GM23338 (cell line): ENCODE measurements around the gene LRRC18. TPM values are rescaled to one million over a fixed set of nuclear protein-coding genes. Genes with fewer than 3 reads are reported as not detected.

Experiments
- ATAC-seq: fragments of 200-7000 bp; cut with Tn5 transposase; 3 replicates; pipeline ENCODE4 v1.9.1; 2020
- DNase-seq: peaks from one replicate; pipeline ENCODE4 v3.0.0-alpha.2; 2015; ENCODE audit warnings: low spot score
- H2AFZ ChIP-seq: fragments of 200-600 bp; sonication (generic); 2 replicates; pipeline ENCODE4 v1.8.0; 2016; ENCODE audit warnings: antibody characterized with exemption, mild to moderate bottlenecking, moderate library complexity
- H3F3A ChIP-seq: fragments of 200-600 bp; sonication (generic); replicated peaks from 2 replicates; pipeline ENCODE4 v1.8.0; 2017; ENCODE audit warnings: antibody characterized with exemption, mixed run types, low read depth
- H3K27ac ChIP-seq: fragments of 200-600 bp; sonication (generic); 2 replicates; pipeline ENCODE4 v1.6.1; 2016; ENCODE audit warnings: low read depth
- H3K27me3 ChIP-seq: fragments of 200-600 bp; sonication (generic); 2 replicates; pipeline ENCODE4 v1.8.0; 2016; ENCODE audit warnings: mild to moderate bottlenecking, mixed run types, moderate library complexity; ENCODE audit not compliant: insufficient read depth
- H3K36me3 ChIP-seq: fragments of 200-600 bp; sonication (generic); 2 replicates; pipeline ENCODE4 v1.8.0; 2016; ENCODE audit warnings: mild to moderate bottlenecking; ENCODE audit not compliant: insufficient read depth
- H3K4me1 ChIP-seq: fragments of 200-600 bp; sonication (generic); 2 replicates; pipeline ENCODE4 v1.8.0; 2016; ENCODE audit warnings: mild to moderate bottlenecking, moderate library complexity; ENCODE audit not compliant: insufficient read depth
- H3K4me2 ChIP-seq: fragments of 200-600 bp; sonication (generic); 2 replicates; pipeline ENCODE4 v1.7.1; 2017; ENCODE audit warnings: mixed run types
- H3K4me3 ChIP-seq: fragments of 200-600 bp; sonication (generic); 2 replicates; pipeline ENCODE4 v1.6.1; 2016; ENCODE audit warnings: mixed run types
- H3K79me2 ChIP-seq: fragments of 200-600 bp; sonication (generic); replicated peaks from 2 replicates; pipeline ENCODE4 v1.8.0; 2017; ENCODE audit warnings: mild to moderate bottlenecking; ENCODE audit not compliant: insufficient read depth
- H3K9me2 ChIP-seq: fragments of 200-600 bp; sonication (generic); 2 replicates; pipeline ENCODE4 v1.8.0; 2017; ENCODE audit not compliant: insufficient read depth
- H4K20me1 ChIP-seq: fragments of 200-600 bp; sonication (generic); replicated peaks from 2 replicates; pipeline ENCODE4 v1.8.0; 2017; ENCODE audit warnings: mild to moderate bottlenecking; ENCODE audit not compliant: insufficient read depth
- H3K27ac Mint-ChIP-seq: 2 replicates; pipeline ENCODE4 v1.8.0; 2020; ENCODE audit warnings: inconsistent platforms, mild to moderate bottlenecking, moderate library complexity, mixed read lengths
- H3K27me3 Mint-ChIP-seq: 3 replicates; pipeline ENCODE4 v1.8.0; 2022; ENCODE audit warnings: low read depth, mild to moderate bottlenecking, moderate library complexity, mixed read lengths, inconsistent platforms; ENCODE audit not compliant: insufficient read depth, poor library complexity
- H3K36me3 Mint-ChIP-seq: 3 replicates; pipeline ENCODE4 v1.8.0; 2021; ENCODE audit warnings: low read depth, mild to moderate bottlenecking, inconsistent platforms, moderate library complexity, mixed read lengths
- H3K4me1 Mint-ChIP-seq: 3 replicates; pipeline ENCODE4 v1.8.0; 2020; ENCODE audit warnings: mild to moderate bottlenecking, inconsistent platforms, mixed read lengths
- H3K4me3 Mint-ChIP-seq: 3 replicates; pipeline ENCODE4 v1.8.0; 2021; ENCODE audit warnings: moderate library complexity, mild to moderate bottlenecking, inconsistent platforms, mixed read lengths
- H3K9me3 Mint-ChIP-seq: 3 replicates; pipeline ENCODE4 v1.8.0; 2020; ENCODE audit warnings: moderate library complexity, mild to moderate bottlenecking, inconsistent platforms, mixed read lengths
- ETS1 ChIP-seq: IDR thresholded peaks from 2 replicates; pipeline ENCODE4 v1.6.1; 2016; ENCODE audit warnings: antibody characterized with exemption
- JUNB ChIP-seq: IDR thresholded peaks from one replicate; pipeline ENCODE4 v1.6.1; 2016; ENCODE audit warnings: antibody characterized with exemption; ENCODE audit not compliant: unreplicated experiment
- NANOG ChIP-seq: IDR thresholded peaks from 2 replicates; pipeline ENCODE4 v1.6.1; 2016; ENCODE audit warnings: antibody characterized with exemption, borderline replicate concordance
- POLR2AphosphoS5 ChIP-seq: IDR thresholded peaks from 2 replicates; pipeline ENCODE4 v1.6.1; 2016; ENCODE audit warnings: antibody characterized with exemption, low read depth
- STAT1 ChIP-seq: IDR thresholded peaks from one replicate; pipeline ENCODE4 v1.6.1; 2016; ENCODE audit warnings: antibody characterized with exemption; ENCODE audit not compliant: unreplicated experiment
- ZNF114 ChIP-seq: fragments of 250-450 bp; sonication (Bioruptor Pico); IDR thresholded peaks from 2 replicates; pipeline ENCODE4 v1.5.0; 2020; ENCODE audit warnings: mild to moderate bottlenecking, moderate library complexity
- ZNF331 ChIP-seq: fragments of 250-450 bp; sonication (Bioruptor Pico); IDR thresholded peaks from 2 replicates; pipeline ENCODE4 v1.5.0; 2020; ENCODE audit warnings: low read depth, mild to moderate bottlenecking, moderate library complexity
- polyA plus RNA-seq: library from polyadenylated mRNA; unstranded; fragments of >200 nt; fragmentation: Nextera tagmentation; extraction: Ambion mirVana; gene quantifications from 2 replicates; pipeline ENCODE4 v1.2.1, GENCODE V29; 2016
- total RNA-seq: library from RNA; depleted of rRNA; stranded (reverse); fragments of >200 nt; shearing (Covaris generic); gene quantifications from 2 replicates; pipeline ENCODE4 v1.2.3, GENCODE V29; 2014
- TF ChIP-seq, protein P1 (sequence below), 2 experiments: fragments of 200-600 bp in 1 of 2; sonication (generic) in 1 of 2; conservative IDR thresholded peaks; 2 replicates each; pipeline versions ENCODE4 v1.5.1 to v1.6.1; 2016 to 2017; ENCODE audit warnings: antibody characterized with exemption in 2 of 2, low read depth in 2 of 2, mild to moderate bottlenecking in 2 of 2, moderate library complexity in 1 of 2
- TF ChIP-seq, protein P2 (sequence below): IDR thresholded peaks from one replicate; pipeline ENCODE4 v1.6.1; 2018; ENCODE audit warnings: antibody characterized with exemption; ENCODE audit not compliant: unreplicated experiment

LRRC18 gene
- total and polyA plus RNA-seq, 2 experiments from 2014 or later, result not detected

- TF ChIP-seq ZNF114 (CRISPR knock-in tag), result no peak
- TF ChIP-seq, protein P1, sequence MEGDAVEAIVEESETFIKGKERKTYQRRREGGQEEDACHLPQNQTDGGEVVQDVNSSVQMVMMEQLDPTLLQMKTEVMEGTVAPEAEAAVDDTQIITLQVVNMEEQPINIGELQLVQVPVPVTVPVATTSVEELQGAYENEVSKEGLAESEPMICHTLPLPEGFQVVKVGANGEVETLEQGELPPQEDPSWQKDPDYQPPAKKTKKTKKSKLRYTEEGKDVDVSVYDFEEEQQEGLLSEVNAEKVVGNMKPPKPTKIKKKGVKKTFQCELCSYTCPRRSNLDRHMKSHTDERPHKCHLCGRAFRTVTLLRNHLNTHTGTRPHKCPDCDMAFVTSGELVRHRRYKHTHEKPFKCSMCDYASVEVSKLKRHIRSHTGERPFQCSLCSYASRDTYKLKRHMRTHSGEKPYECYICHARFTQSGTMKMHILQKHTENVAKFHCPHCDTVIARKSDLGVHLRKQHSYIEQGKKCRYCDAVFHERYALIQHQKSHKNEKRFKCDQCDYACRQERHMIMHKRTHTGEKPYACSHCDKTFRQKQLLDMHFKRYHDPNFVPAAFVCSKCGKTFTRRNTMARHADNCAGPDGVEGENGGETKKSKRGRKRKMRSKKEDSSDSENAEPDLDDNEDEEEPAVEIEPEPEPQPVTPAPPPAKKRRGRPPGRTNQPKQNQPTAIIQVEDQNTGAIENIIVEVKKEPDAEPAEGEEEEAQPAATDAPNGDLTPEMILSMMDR (conservative IDR thresholded peaks at IDR 0.05; ENCODE audit: low read depth in 2 of 2), result no peak
- TF ChIP-seq, protein P2, sequence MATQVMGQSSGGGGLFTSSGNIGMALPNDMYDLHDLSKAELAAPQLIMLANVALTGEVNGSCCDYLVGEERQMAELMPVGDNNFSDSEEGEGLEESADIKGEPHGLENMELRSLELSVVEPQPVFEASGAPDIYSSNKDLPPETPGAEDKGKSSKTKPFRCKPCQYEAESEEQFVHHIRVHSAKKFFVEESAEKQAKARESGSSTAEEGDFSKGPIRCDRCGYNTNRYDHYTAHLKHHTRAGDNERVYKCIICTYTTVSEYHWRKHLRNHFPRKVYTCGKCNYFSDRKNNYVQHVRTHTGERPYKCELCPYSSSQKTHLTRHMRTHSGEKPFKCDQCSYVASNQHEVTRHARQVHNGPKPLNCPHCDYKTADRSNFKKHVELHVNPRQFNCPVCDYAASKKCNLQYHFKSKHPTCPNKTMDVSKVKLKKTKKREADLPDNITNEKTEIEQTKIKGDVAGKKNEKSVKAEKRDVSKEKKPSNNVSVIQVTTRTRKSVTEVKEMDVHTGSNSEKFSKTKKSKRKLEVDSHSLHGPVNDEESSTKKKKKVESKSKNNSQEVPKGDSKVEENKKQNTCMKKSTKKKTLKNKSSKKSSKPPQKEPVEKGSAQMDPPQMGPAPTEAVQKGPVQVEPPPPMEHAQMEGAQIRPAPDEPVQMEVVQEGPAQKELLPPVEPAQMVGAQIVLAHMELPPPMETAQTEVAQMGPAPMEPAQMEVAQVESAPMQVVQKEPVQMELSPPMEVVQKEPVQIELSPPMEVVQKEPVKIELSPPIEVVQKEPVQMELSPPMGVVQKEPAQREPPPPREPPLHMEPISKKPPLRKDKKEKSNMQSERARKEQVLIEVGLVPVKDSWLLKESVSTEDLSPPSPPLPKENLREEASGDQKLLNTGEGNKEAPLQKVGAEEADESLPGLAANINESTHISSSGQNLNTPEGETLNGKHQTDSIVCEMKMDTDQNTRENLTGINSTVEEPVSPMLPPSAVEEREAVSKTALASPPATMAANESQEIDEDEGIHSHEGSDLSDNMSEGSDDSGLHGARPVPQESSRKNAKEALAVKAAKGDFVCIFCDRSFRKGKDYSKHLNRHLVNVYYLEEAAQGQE, result no peak
- no peak for TF ChIP-seq NANOG
- TF ChIP-seq ZNF331, result no peak
- TF ChIP-seq ETS1, result no peak
- DNase-seq (no peak), ATAC-seq (no peak)
- Histone ChIP-seq H3K9me2 (no peaks in the 10 kb centered on the region), H3K27me3 (no peaks in the 10 kb centered on the region), H3K36me3 (no peaks in the 10 kb centered on the region), H4K20me1 (no peaks in the 10 kb centered on the region), H3K79me2 (no peaks in the 10 kb centered on the region), H3K27ac (no peak overlapping the region), H3K4me1 (no peaks in the 10 kb centered on the region), H3K4me3 (no peak overlapping the region), H2AFZ (no peak overlapping the region), H3K4me2 (no peak overlapping the region), H3F3A (no peaks in the 10 kb centered on the region)
- Mint-ChIP-seq H3K4me3 (no peak overlapping the region), H3K9me3 (no peaks in the 10 kb centered on the region), H3K27ac (no peak overlapping the region), H3K4me1 (peaks cover 12% of the 10 kb centered on the region; the same call in 2 of the 3 replicates), H3K27me3 (peaks cover 2% of the 10 kb centered on the region), H3K36me3 (no peaks in the 10 kb centered on the region)
These were observed 6.7 kb upstream of the LRRC18 start for GRCh38 chr10:48946332-48946731.

DNA sequence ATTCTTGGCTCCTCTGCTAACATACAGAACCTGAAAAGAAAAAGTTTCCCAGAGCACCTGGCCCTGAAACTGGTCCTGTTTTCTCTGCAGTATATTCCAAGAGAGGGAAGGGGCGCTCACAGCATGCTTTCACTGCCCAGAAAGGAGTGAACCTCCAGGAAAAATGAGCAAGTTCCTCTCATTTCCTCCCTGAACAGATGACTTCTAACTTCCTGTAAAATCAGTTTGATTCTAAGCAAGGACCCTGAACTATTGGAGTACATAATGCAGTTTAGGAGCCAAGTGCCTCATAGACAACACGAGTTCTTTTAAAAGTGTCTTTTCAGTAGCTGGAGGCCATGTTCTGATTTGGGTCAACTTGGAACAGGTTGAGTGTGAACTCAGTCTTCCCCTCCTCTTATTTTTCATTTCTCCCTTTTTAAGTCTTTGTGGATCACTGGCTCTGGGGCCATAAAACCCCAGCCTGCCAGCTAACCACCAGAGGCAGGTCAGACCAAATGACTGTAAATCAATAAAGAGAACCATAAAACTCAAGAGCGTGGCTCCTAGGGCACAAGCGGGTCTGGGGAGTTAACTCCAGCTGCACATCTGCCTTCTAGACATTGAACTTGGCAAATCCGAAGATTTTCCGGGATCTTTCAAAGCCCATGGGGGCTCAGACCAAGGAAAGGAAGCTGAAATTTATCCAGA is 5.9 kb upstream of the LRRC18 start:
- H3K4me1 Mint-ChIP-seq, result peaks cover 12% of the 10 kb centered on the region; the same call in 2 of the 3 replicates
- H3K9me3 Mint-ChIP-seq, result no peaks in the 10 kb centered on the region
- Histone ChIP-seq H3K9me2 (no peaks in the 10 kb centered on the region), H3F3A (no peaks in the 10 kb centered on the region), H3K4me2 (no peak overlapping the region), H3K27ac (no peak overlapping the region), H3K79me2 (no peaks in the 10 kb centered on the region), H3K4me3 (no peak overlapping the region), H3K4me1 (no peaks in the 10 kb centered on the region), H2AFZ (0 out of 2 replicates have a peak overlapping the region, but pooled peaks have one; percentile 56), H3K27me3 (no peaks in the 10 kb centered on the region), H3K36me3 (no peaks in the 10 kb centered on the region), H4K20me1 (no peaks in the 10 kb centered on the region)
- no peaks in the 10 kb centered on the region for H3K36me3 Mint-ChIP-seq
- no peak overlapping the region for H3K4me3 Mint-ChIP-seq
- DNase-seq (no peak), ATAC-seq (no peak)
- peaks cover 5% of the 10 kb centered on the region for H3K27me3 Mint-ChIP-seq
- no peak overlapping the region for H3K27ac Mint-ChIP-seq
- TF ChIP-seq, protein P2, result no peak
- TF ChIP-seq NANOG (no peak), ZNF114 (CRISPR knock-in tag) (no peak), JUNB (no peak), ETS1 (no peak), POLR2AphosphoS5 (no peak), STAT1 (no peak)
- TF ChIP-seq, protein P1 (conservative IDR thresholded peaks at IDR 0.05; ENCODE audit: low read depth in 2 of 2), result no peak
